Panc1 (cell line): ENCODE measurements around the gene SH3PXD2A.
"Not testable (repeated sequence)": the region's sequence is repeated elsewhere in the genome, so short reads cannot be mapped to it uniquely, and the experiment has no call there.

Experiments
- SIN3A ChIP-seq: IDR thresholded peaks from 2 replicates; pipeline ENCODE4 v1.6.1; 2012; ENCODE audit warnings: low read depth, mild to moderate bottlenecking, low read length, moderate library complexity, borderline replicate concordance; ENCODE audit not compliant: insufficient read depth
- TF ChIP-seq, protein P1 (sequence below): fragments of 450-650 bp; IDR thresholded peaks from 2 replicates; pipeline ENCODE4 v1.5.1; 2017; ENCODE audit warnings: mild to moderate bottlenecking

DNA sequence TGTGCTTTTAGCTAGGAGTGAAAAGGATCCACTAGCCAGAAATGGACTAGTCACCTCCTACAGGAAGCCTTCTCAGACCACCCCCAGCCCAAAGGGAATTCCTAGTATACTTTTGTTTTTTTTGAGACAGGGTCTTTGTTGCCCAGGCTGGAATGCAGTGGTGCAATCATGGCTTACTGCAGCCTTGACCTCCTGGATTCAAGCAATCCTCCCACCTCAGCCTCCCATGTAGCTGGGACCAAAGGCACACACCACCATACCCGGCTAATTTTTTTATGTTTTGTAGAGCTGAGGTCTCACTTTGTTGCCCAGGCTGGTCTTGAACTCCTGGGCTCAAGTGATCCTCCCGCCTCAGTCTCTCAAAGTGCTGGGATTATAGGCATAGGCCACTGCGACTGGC, 192.7 kb downstream of the SH3PXD2A start:
- TF ChIP-seq, protein P1, sequence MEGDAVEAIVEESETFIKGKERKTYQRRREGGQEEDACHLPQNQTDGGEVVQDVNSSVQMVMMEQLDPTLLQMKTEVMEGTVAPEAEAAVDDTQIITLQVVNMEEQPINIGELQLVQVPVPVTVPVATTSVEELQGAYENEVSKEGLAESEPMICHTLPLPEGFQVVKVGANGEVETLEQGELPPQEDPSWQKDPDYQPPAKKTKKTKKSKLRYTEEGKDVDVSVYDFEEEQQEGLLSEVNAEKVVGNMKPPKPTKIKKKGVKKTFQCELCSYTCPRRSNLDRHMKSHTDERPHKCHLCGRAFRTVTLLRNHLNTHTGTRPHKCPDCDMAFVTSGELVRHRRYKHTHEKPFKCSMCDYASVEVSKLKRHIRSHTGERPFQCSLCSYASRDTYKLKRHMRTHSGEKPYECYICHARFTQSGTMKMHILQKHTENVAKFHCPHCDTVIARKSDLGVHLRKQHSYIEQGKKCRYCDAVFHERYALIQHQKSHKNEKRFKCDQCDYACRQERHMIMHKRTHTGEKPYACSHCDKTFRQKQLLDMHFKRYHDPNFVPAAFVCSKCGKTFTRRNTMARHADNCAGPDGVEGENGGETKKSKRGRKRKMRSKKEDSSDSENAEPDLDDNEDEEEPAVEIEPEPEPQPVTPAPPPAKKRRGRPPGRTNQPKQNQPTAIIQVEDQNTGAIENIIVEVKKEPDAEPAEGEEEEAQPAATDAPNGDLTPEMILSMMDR, result not testable (repeated sequence)
- not testable (repeated sequence) for TF ChIP-seq SIN3A
